K562 (cell line): ENCODE results near the gene RGS17. TPM values are rescaled to one million over a fixed set of nuclear protein-coding genes. Genes with fewer than 3 reads are reported as not detected.

Source experiments
- CREB1 ChIP-seq, 2 experiments: sonication (generic) in 1 of 2; formaldehyde crosslinking in 1 of 2; IDR thresholded peaks; 2 replicates each; pipeline versions ENCODE4 v1.6.1 to v1.8.0; 2012 to 2022; ENCODE audit warnings: inconsistent platforms in 1 of 2, mild to moderate bottlenecking in 1 of 2, missing genetic modification reagents in 1 of 2, moderate library complexity in 1 of 2
- CREM ChIP-seq: IDR thresholded peaks from 2 replicates; pipeline ENCODE4 v1.6.1; 2014; ENCODE audit warnings: antibody characterized with exemption, low read depth
- ETV1 ChIP-seq: fragments of 450-650 bp; conservative IDR thresholded peaks from 2 replicates; pipeline ENCODE4 v1.6.1; 2016; ENCODE audit warnings: missing genetic modification characterization, control low read depth, low read depth, missing compliant biosample characterization
- EWSR1 ChIP-seq: fragments of 450-650 bp; IDR thresholded peaks from 2 replicates; pipeline ENCODE4 v1.6.1; 2018; ENCODE audit warnings: borderline replicate concordance, mild to moderate bottlenecking, low read depth, moderate library complexity; ENCODE audit not compliant: partially characterized antibody
- JUND ChIP-seq, 2 experiments: IDR thresholded peaks; 2 replicates in 1 of 2; 3 replicates in 1 of 2; pipeline ENCODE4 v1.6.1; 2011; ENCODE audit warnings: borderline replicate concordance in 2 of 2, low read depth in 2 of 2, low read length in 2 of 2, improper control_type of control experiment in 1 of 2, missing biosample characterization in 1 of 2, missing genetic modification characterization in 1 of 2, missing genetic modification reagents in 1 of 2
- NCOR1 ChIP-seq: fragments of 450-650 bp; IDR thresholded peaks from 2 replicates; pipeline ENCODE4 v1.6.1; 2016; ENCODE audit warnings: mild to moderate bottlenecking, moderate library complexity
- NR2F6 ChIP-seq: fragments of 450-650 bp; formaldehyde crosslinking; IDR thresholded peaks from 2 replicates; pipeline ENCODE4 v1.4.0; 2020; ENCODE audit warnings: mild to moderate bottlenecking
- POLR2AphosphoS2 ChIP-seq: IDR thresholded peaks from 2 replicates; pipeline ENCODE4 v1.6.1; 2012; ENCODE audit warnings: low read length, improper control_type of control experiment
- POLR2AphosphoS5 ChIP-seq: IDR thresholded peaks from 2 replicates; pipeline ENCODE4 v1.6.1; 2011; ENCODE audit warnings: mild to moderate bottlenecking, low read depth, low read length, moderate library complexity; ENCODE audit not compliant: control insufficient read depth, insufficient read depth
- POLR2B ChIP-seq: fragments of 450-650 bp; IDR thresholded peaks from 2 replicates; pipeline ENCODE4 v1.6.1; 2018; ENCODE audit warnings: low read depth; ENCODE audit not compliant: partially characterized antibody
- PURB ChIP-seq: sonication (generic); formaldehyde crosslinking; IDR thresholded peaks from 2 replicates; pipeline ENCODE4 v1.9.0; 2021; ENCODE audit warnings: low read depth, mild to moderate bottlenecking, missing genetic modification reagents
- RB1 ChIP-seq: fragments of 450-650 bp; IDR thresholded peaks from 2 replicates; pipeline ENCODE4 v1.6.1; 2017; ENCODE audit warnings: low read depth, mild to moderate bottlenecking
- RBM17 ChIP-seq: fragments of 200-400 bp; formaldehyde crosslinking; IDR thresholded peaks from 2 replicates; pipeline ENCODE4 v1.6.1; 2017; ENCODE audit warnings: low read depth, mild to moderate bottlenecking, low read length, borderline replicate concordance
- SIN3A ChIP-seq, 2 experiments: fragments of 150-350 bp in 1 of 2; IDR thresholded peaks; 2 replicates each; pipeline ENCODE4 v1.6.1; 2011 to 2016; ENCODE audit warnings: borderline replicate concordance in 2 of 2, low read depth in 2 of 2, low read length in 2 of 2, mild to moderate bottlenecking in 2 of 2, moderate library complexity in 2 of 2; ENCODE audit not compliant: control insufficient read depth in 1 of 2
- STAT5A ChIP-seq: IDR thresholded peaks from 2 replicates; pipeline ENCODE4 v1.6.1; 2012; ENCODE audit warnings: low read length, inconsistent platforms, borderline replicate concordance
- ZFP30 ChIP-seq: fragments of 250-450 bp; sonication (Bioruptor Pico); IDR thresholded peaks from 2 replicates; pipeline ENCODE4 v1.8.0; 2022; ENCODE audit warnings: moderate library complexity, mild to moderate bottlenecking, inconsistent platforms, borderline replicate concordance
- ZKSCAN3 ChIP-seq: fragments of 250-450 bp; sonication (Bioruptor Pico); IDR thresholded peaks from 2 replicates; pipeline ENCODE4 v1.4.0; 2020
- ZNF121 ChIP-seq: sonication (generic); formaldehyde crosslinking; conservative IDR thresholded peaks from 2 replicates; pipeline ENCODE4 v1.8.0; 2022; ENCODE audit warnings: missing genetic modification reagents
- ZNF407 ChIP-seq: fragments of 450-650 bp; IDR thresholded peaks from 2 replicates; pipeline ENCODE4 v1.6.1; 2016; ENCODE audit warnings: low read depth
- ZNF551 ChIP-seq: fragments of 250-450 bp; sonication (Bioruptor Pico); IDR thresholded peaks from 2 replicates; pipeline ENCODE4 v1.5.0; 2021; ENCODE audit warnings: mild to moderate bottlenecking, moderate library complexity
- ZNF778 ChIP-seq: fragments of 450-650 bp; formaldehyde crosslinking; IDR thresholded peaks from 2 replicates; pipeline ENCODE4 v1.4.0; 2020; ENCODE audit warnings: mild to moderate bottlenecking, moderate library complexity
- polyA plus RNA-seq, 8 experiments: library from polyadenylated mRNA; depleted of rRNA in 4 of 8; stranded (reverse) in 5 of 8; unstranded in 3 of 8; fragments of >200 nt; fragmentation: Nextera tagmentation in 2 of 8; fragmentation: Illumina TruSeq in 1 of 8; extraction: Ambion mirVana in 2 of 8; extraction: Trizol in 1 of 8; gene quantifications; 2 replicates each; pipeline versions ENCODE4 v1.2.1 to v1.2.3, GENCODE V29; 2011 to 2014; ENCODE audit warnings: inconsistent platforms in 1 of 8, missing spikeins in 1 of 8
- total RNA-seq, 7 experiments: library from RNA; depleted of rRNA in 6 of 7; stranded (reverse); fragments of >200 nt in 6 of 7; fragmentation: Illumina TruSeq in 2 of 7; extraction: Trizol in 2 of 7; gene quantifications; 2 replicates each; pipeline versions ENCODE4 v1.2.1 to v1.2.3, GENCODE V29; 2011 to 2021; ENCODE audit warnings: low replicate concordance in 1 of 7

RGS17 gene
- total and polyA plus RNA-seq, 9 of the 15 experiments (the other 6 are each of a cell fraction or from before 2014, with no cell fraction given), result 0.01 to 0.14 (median 0.08) TPM; not detected in 6

- TF ChIP-seq ZNF551 (CRISPR knock-in tag) (no peak), PURB (no peak), EWSR1 (peak; percentile 36), RB1 (no peak), JUND (IDR thresholded peaks at IDR 0.05; ENCODE audit: borderline replicate concordance, low read depth, low read length) (no peak), JUND (tag; IDR thresholded peaks at IDR 0.05; ENCODE audit: borderline replicate concordance, low read depth, low read length) (no peak), NCOR1 (no peak), RBM17 (no peak), POLR2AphosphoS2 (peak; percentile 95; the same call in 1 of the 2 replicates), ZFP30 (CRISPR knock-in tag) (no peak), ZKSCAN3 (CRISPR knock-in tag) (no peak), ETV1 (tag) (no peak), POLR2AphosphoS5 (peak; percentile 84), ZNF778 (CRISPR knock-in tag) (no peak), CREB1 (IDR thresholded peaks at IDR 0.05) (peak; percentile 34; the same call in 1 of the 2 replicates), CREB1 (CRISPR knock-in tag; IDR thresholded peaks at IDR 0.05) (no peak), STAT5A (no peak), ZNF121 (CRISPR knock-in tag) (no peak), ZNF407 (no peak), CREM (no peak), SIN3A (IDR thresholded peaks at IDR 0.05; ENCODE audit: borderline replicate concordance in 2 of 2, control insufficient read depth in 1 of 2, low read depth in 2 of 2, low read length in 2 of 2) (peak in 1 of 2 experiments; percentile 38; a peak in 1 of 4 replicates), POLR2B (peak; percentile 58), NR2F6 (CRISPR knock-in tag) (no peak)
These were observed 161.2 kb downstream of the RGS17 start (continued) for GRCh38 chr6:152969688-152970418.
